Panc1 (cell line): ENCODE data around the gene KLHDC10. TPM values are rescaled to one million over a fixed set of nuclear protein-coding genes. Genes with fewer than 3 reads are reported as not detected.

Experiments used
- ATAC-seq: fragments of 200-7000 bp; cut with Tn5 transposase; 2 replicates; pipeline ENCODE4 v1.9.1; 2020; ENCODE audit warnings: mild to moderate bottlenecking, moderate library complexity
- BruUV-seq: library from RNA; stranded (reverse); fragments of 400-500 nt; replicated peaks from 2 replicates; lab custom pipeline; 2021; lab: Mats Ljungman, UMichigan
- CTCF ChIA-PET: fragments of 300-600 bp; sonication (Branson Sonifier 250); formaldehyde crosslinking; loops from one replicate; lab custom pipeline; 2022; ENCODE audit warnings: antibody characterized with exemption; lab: Charles Lee
- POLR2A ChIA-PET: fragments of 300-600 bp; sonication (Branson Sonifier 250); formaldehyde crosslinking; loops from one replicate; lab custom pipeline; 2022; ENCODE audit warnings: antibody characterized with exemption; lab: Charles Lee
- DNase-seq: peaks from one replicate; pipeline ENCODE4 v3.0.0-alpha.2; 2010; ENCODE audit warnings: low read depth, low spot score
- H3K27ac ChIP-seq: 2 replicates; pipeline ENCODE4 v1.5.1; 2011; ENCODE audit warnings: mild to moderate bottlenecking, low read length, inconsistent platforms
- H3K27me3 ChIP-seq: fragments of 200-500 bp; sonication (Bioruptor generic); 2 replicates; pipeline ENCODE4 v1.6.0; 2014; ENCODE audit warnings: low read length, inconsistent platforms; ENCODE audit not compliant: control insufficient read depth, insufficient read depth
- H3K36me3 ChIP-seq: fragments of 200-500 bp; sonication (Bioruptor generic); 2 replicates; pipeline ENCODE4 v1.5.1; 2014; ENCODE audit warnings: inconsistent platforms, mild to moderate bottlenecking, low read length, moderate library complexity; ENCODE audit not compliant: control insufficient read depth, insufficient read depth
- H3K4me1 ChIP-seq: 2 replicates; pipeline ENCODE4 v1.5.1; 2011; ENCODE audit warnings: inconsistent platforms, mild to moderate bottlenecking, low read length, moderate library complexity; ENCODE audit not compliant: control insufficient read depth, insufficient read depth
- H3K4me3 ChIP-seq, 2 experiments: 2 replicates each; pipeline ENCODE4 v1.5.1; 2011 to 2012; ENCODE audit warnings: low read depth in 2 of 2, low read length in 2 of 2, mild to moderate bottlenecking in 2 of 2, inconsistent platforms in 1 of 2, moderate library complexity in 1 of 2
- H3K9me3 ChIP-seq: fragments of 200-500 bp; sonication (Bioruptor generic); 2 replicates; pipeline ENCODE4 v1.5.1; 2014; ENCODE audit warnings: low read depth, mild to moderate bottlenecking, inconsistent platforms, low read length, moderate library complexity; ENCODE audit not compliant: control insufficient read depth, insufficient read depth
- POLR2AphosphoS5 ChIP-seq: IDR thresholded peaks from 2 replicates; pipeline ENCODE4 v1.6.1; 2012; ENCODE audit warnings: mild to moderate bottlenecking, low read depth, low read length, moderate library complexity
- SIN3A ChIP-seq: IDR thresholded peaks from 2 replicates; pipeline ENCODE4 v1.6.1; 2012; ENCODE audit warnings: low read depth, mild to moderate bottlenecking, low read length, moderate library complexity, borderline replicate concordance; ENCODE audit not compliant: insufficient read depth
- TCF7L2 ChIP-seq: IDR thresholded peaks from 2 replicates; pipeline ENCODE4 v1.6.1; 2011; ENCODE audit warnings: mild to moderate bottlenecking, low read depth, low read length, inconsistent platforms
- in situ Hi-C: cut with HindIII; loops from 2 replicates; pipeline ENCODE4 v1.10.0; 2016; ENCODE audit warnings: low sequenced_read_pairs, low pct_unique_long_range_greater_than_20kb
- intact Hi-C: fragments of 100-400 bp; cut with micrococcal nuclease; formaldehyde crosslinking; loops from one replicate; pipeline ENCODE4 v1.10.0; 2022; ENCODE audit not compliant: unreplicated experiment
- total RNA-seq: library from RNA; stranded (reverse); gene quantifications from one replicate; pipeline ENCODE4 v1.2.1, GENCODE V29; 2021; ENCODE audit not compliant: unreplicated experiment
- TF ChIP-seq, protein P1 (sequence below), 2 experiments: IDR thresholded peaks; 2 replicates each; pipeline ENCODE4 v1.6.1; 2011 to 2012; ENCODE audit warnings: low read depth in 2 of 2, control low read depth in 1 of 2, low read length in 1 of 2, mild to moderate bottlenecking in 1 of 2, moderate library complexity in 1 of 2; ENCODE audit not compliant: insufficient read depth in 1 of 2
- TF ChIP-seq, protein P2 (sequence below): fragments of 450-650 bp; IDR thresholded peaks from 2 replicates; pipeline ENCODE4 v1.5.1; 2017; ENCODE audit warnings: mild to moderate bottlenecking

The KLHDC10 gene
- total RNA-seq, 1 experiment from 2014 or later = 26.7 TPM

DNA sequence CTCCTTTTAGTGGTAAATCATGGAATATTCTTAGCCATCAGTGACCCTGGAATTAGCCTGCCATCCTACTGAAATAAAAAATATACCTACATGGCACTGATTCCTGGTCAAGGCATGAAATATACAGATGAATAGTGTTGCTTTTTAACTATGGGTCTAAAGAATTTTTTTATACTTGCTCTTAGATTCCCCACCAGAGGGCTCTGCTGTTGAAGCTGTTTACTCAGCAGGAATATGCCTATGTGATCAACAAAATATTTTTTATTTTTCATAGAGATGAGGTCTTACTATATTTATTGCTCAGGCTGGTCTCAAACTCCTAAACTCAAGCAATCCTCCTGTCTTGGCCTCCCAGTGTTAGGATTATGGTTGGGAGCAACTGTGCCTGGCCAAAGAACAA, 32.6 kb upstream of the KLHDC10 start:
- Histone ChIP-seq H3K9me3 (no peaks in the 10 kb centered on the region), H3K27me3 (no peaks in the 10 kb centered on the region), H3K4me3 (no peak overlapping the region), H3K36me3 (no peaks in the 10 kb centered on the region), H3K4me1 (no peaks in the 10 kb centered on the region), H3K27ac (no peak overlapping the region)
- ATAC-seq (no peak), DNase-seq (no peak)
- no TSS peak for BruUV-seq
- in situ Hi-C loops (no loop called here), intact Hi-C loops (no loop called here)
- CTCF ChIA-PET = no interaction called here
- TF ChIP-seq, protein P1, sequence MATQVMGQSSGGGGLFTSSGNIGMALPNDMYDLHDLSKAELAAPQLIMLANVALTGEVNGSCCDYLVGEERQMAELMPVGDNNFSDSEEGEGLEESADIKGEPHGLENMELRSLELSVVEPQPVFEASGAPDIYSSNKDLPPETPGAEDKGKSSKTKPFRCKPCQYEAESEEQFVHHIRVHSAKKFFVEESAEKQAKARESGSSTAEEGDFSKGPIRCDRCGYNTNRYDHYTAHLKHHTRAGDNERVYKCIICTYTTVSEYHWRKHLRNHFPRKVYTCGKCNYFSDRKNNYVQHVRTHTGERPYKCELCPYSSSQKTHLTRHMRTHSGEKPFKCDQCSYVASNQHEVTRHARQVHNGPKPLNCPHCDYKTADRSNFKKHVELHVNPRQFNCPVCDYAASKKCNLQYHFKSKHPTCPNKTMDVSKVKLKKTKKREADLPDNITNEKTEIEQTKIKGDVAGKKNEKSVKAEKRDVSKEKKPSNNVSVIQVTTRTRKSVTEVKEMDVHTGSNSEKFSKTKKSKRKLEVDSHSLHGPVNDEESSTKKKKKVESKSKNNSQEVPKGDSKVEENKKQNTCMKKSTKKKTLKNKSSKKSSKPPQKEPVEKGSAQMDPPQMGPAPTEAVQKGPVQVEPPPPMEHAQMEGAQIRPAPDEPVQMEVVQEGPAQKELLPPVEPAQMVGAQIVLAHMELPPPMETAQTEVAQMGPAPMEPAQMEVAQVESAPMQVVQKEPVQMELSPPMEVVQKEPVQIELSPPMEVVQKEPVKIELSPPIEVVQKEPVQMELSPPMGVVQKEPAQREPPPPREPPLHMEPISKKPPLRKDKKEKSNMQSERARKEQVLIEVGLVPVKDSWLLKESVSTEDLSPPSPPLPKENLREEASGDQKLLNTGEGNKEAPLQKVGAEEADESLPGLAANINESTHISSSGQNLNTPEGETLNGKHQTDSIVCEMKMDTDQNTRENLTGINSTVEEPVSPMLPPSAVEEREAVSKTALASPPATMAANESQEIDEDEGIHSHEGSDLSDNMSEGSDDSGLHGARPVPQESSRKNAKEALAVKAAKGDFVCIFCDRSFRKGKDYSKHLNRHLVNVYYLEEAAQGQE (IDR thresholded peaks at IDR 0.05; ENCODE audit: insufficient read depth in 1 of 2, low read depth in 2 of 2, low read length in 1 of 2) = no peak
- TF ChIP-seq SIN3A (no peak), POLR2AphosphoS5 (no peak), TCF7L2 (no peak)
- TF ChIP-seq, protein P2, sequence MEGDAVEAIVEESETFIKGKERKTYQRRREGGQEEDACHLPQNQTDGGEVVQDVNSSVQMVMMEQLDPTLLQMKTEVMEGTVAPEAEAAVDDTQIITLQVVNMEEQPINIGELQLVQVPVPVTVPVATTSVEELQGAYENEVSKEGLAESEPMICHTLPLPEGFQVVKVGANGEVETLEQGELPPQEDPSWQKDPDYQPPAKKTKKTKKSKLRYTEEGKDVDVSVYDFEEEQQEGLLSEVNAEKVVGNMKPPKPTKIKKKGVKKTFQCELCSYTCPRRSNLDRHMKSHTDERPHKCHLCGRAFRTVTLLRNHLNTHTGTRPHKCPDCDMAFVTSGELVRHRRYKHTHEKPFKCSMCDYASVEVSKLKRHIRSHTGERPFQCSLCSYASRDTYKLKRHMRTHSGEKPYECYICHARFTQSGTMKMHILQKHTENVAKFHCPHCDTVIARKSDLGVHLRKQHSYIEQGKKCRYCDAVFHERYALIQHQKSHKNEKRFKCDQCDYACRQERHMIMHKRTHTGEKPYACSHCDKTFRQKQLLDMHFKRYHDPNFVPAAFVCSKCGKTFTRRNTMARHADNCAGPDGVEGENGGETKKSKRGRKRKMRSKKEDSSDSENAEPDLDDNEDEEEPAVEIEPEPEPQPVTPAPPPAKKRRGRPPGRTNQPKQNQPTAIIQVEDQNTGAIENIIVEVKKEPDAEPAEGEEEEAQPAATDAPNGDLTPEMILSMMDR = no peak; the same call in 1 of the 2 replicates
- POLR2A ChIA-PET = no interaction called here

DNA sequence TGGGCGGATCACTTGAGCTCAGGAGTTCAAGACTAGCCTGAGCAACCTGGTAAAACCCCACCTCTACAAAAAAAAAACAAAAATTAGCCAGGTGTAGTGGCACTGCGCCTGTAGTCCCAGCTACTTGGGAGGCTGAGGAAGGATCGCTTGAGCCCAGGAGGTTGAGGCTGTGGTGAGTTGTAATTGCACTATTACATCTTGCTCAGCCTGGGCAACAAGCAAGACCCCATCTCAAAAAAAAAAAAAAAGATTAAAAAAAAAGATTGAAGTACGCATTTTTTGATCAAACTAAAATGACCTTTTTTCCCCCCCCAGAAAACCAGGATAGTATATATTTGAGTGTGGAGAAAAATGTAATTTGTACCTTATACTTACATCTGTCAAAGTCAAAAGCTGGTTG, 29.8 kb upstream of the KLHDC10 start:
- Histone ChIP-seq H3K27ac (no peak overlapping the region), H3K36me3 (no peaks in the 10 kb centered on the region), H3K4me1 (no peaks in the 10 kb centered on the region), H3K27me3 (no peaks in the 10 kb centered on the region), H3K4me3 (no peak overlapping the region), H3K9me3 (no peaks in the 10 kb centered on the region)
- intact Hi-C loops = no loop called here
- no TSS peak for BruUV-seq
- in situ Hi-C loops = no loop called here
- TF ChIP-seq, protein P1 (IDR thresholded peaks at IDR 0.05; ENCODE audit: insufficient read depth in 1 of 2, low read depth in 2 of 2, low read length in 1 of 2) = no peak
- no peak for TF ChIP-seq POLR2AphosphoS5
- TF ChIP-seq, protein P2 = no peak
- no peak for TF ChIP-seq SIN3A
- no peak for TF ChIP-seq TCF7L2
- POLR2A ChIA-PET = interaction anchor here (0.6 kb wide), 1 partner anchor 31 kb away, joined by 5 read pairs; no protein-coding TSS in a partner anchor
- CTCF ChIA-PET = interaction anchor here (0.7 kb wide), 1 partner anchor 79 kb away, joined by 5 read pairs; no protein-coding TSS in a partner anchor
- ATAC-seq (no peak), DNase-seq (no peak)
